ENCODE results near the gene CDC34.

DNA sequence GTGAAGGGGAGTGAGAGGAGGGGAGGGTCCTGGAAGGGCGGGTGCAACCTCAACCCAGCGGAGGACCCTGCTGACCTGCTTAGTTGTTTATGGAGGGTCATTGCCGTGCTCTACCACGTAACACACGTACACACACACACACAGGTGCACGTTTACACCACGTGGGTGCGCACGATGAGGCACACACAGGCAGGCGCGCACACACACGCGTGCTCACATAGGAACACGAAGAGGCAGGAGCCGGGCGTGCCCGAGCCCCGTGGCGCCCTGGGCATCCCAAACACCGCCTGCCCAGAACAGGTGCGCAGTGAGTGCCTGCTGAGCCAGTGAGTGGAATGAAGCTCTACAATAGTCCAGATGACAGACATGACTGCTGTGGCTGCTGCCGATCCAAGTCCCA is 46.5 kb upstream of the CDC34 start:
- TF ChIP-seq, protein P1, sequence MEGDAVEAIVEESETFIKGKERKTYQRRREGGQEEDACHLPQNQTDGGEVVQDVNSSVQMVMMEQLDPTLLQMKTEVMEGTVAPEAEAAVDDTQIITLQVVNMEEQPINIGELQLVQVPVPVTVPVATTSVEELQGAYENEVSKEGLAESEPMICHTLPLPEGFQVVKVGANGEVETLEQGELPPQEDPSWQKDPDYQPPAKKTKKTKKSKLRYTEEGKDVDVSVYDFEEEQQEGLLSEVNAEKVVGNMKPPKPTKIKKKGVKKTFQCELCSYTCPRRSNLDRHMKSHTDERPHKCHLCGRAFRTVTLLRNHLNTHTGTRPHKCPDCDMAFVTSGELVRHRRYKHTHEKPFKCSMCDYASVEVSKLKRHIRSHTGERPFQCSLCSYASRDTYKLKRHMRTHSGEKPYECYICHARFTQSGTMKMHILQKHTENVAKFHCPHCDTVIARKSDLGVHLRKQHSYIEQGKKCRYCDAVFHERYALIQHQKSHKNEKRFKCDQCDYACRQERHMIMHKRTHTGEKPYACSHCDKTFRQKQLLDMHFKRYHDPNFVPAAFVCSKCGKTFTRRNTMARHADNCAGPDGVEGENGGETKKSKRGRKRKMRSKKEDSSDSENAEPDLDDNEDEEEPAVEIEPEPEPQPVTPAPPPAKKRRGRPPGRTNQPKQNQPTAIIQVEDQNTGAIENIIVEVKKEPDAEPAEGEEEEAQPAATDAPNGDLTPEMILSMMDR (IDR thresholded peaks at IDR 0.05; ENCODE audit: low read depth, low read length, poor library complexity, severe bottlenecking): no peak
- TF ChIP-seq EZH2phosphoT487 (IDR thresholded peaks at IDR 0.05; ENCODE audit: borderline replicate concordance, low read length): no peak
